Measurements from ENCODE around the gene PLIN3.
A peak's percentile ranks its signal among the peaks of the same experiment; 100 is the strongest.

The PLIN3 gene

DNA sequence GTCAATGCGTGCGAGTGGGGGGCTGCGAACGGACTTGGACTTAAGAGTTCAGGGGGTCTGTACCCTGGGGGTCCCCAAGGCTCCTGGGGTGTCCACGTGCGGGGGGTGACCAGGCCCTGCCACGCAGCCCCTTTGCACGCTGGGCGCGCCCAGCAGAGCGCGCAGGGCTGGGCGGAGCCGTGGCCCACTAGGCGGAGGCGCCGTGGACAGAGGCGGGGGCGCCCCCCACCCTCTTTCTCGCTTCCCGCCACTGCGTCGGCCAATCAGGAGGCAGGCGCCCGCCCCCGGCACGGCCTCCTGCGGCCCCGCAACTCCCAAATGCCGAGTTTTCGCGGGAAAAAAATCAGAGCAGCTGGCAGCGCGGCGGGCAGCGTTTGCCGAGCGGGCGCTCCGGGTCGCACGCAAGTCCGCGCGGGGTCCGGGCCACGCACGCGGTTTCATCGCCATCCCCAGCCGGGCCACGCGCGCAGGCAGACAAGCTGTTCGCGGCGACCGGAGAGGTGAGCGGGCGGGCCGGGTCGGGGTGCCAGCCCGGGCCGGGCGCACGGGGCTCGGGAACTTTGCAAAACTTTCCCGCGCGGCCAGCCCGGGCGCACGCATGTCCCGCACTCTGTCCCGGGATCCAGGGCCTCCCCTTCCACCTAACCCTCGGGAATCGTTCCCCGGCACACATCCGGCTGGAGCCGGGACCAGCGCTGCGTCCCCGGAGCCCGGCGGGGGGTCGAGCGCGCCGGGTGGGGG lies 41.9 kb upstream of the PLIN3 start, which contains the start of gene UHRF1:
UHRF1 (plus strand) TSS at position 346 of the 741 bp plus-strand sequence. CDS start 1,385 bp downstream, outside the sequence.
- peak; percentile 7; the same call in 2 of the 3 replicates for ATAC-seq
- TF ChIP-seq TCF4 (CRISPR knock-in tag; IDR thresholded peaks at IDR 0.05; ENCODE audit: borderline replicate concordance) (no peak), RARB (CRISPR knock-in tag; IDR thresholded peaks at IDR 0.05) (no peak), ISL1 (CRISPR knock-in tag; IDR thresholded peaks at IDR 0.05) (no peak), GLIS3 (CRISPR knock-in tag; IDR thresholded peaks at IDR 0.05) (no peak), PPARA (CRISPR knock-in tag; IDR thresholded peaks at IDR 0.05; ENCODE audit: borderline replicate concordance) (no peak), ZNF8 (CRISPR knock-in tag; IDR thresholded peaks at IDR 0.05) (no peak), CSRNP3 (CRISPR knock-in tag; IDR thresholded peaks at IDR 0.05) (no peak)

- ATAC-seq: no peak
- TF ChIP-seq, protein P1, sequence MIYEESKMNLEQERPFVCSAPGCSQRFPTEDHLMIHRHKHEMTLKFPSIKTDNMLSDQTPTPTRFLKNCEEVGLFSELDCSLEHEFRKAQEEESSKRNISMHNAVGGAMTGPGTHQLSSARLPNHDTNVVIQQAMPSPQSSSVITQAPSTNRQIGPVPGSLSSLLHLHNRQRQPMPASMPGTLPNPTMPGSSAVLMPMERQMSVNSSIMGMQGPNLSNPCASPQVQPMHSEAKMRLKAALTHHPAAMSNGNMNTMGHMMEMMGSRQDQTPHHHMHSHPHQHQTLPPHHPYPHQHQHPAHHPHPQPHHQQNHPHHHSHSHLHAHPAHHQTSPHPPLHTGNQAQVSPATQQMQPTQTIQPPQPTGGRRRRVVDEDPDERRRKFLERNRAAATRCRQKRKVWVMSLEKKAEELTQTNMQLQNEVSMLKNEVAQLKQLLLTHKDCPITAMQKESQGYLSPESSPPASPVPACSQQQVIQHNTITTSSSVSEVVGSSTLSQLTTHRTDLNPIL (CRISPR knock-in tag; IDR thresholded peaks at IDR 0.05; ENCODE audit: low read depth): no peak
- TF ChIP-seq PPARA (CRISPR knock-in tag; IDR thresholded peaks at IDR 0.05; ENCODE audit: borderline replicate concordance) (no peak), OSR1 (CRISPR knock-in tag; IDR thresholded peaks at IDR 0.05) (no peak), GLIS3 (CRISPR knock-in tag; IDR thresholded peaks at IDR 0.05) (no peak), ZFP30 (CRISPR knock-in tag; IDR thresholded peaks at IDR 0.05) (no peak), ZNF8 (CRISPR knock-in tag; IDR thresholded peaks at IDR 0.05) (no peak), ZNF565 (CRISPR knock-in tag; conservative IDR thresholded peaks at IDR 0.05; ENCODE audit: low read depth) (no peak), RARB (CRISPR knock-in tag; IDR thresholded peaks at IDR 0.05) (no peak), ZC3H10 (CRISPR knock-in tag; IDR thresholded peaks at IDR 0.05) (no peak), TCF4 (CRISPR knock-in tag; IDR thresholded peaks at IDR 0.05; ENCODE audit: borderline replicate concordance) (no peak), TOX (CRISPR knock-in tag; IDR thresholded peaks at IDR 0.05; ENCODE audit: borderline replicate concordance) (no peak), ESRRG (CRISPR knock-in tag; IDR thresholded peaks at IDR 0.05) (no peak)
Measured at GRCh38 chr19:4908781-4909155, 41.3 kb upstream of the PLIN3 start.

GRCh38 chr19:4908360-4908759 lies 40.9 kb upstream of the PLIN3 start:
- TF ChIP-seq GLIS3 (CRISPR knock-in tag; IDR thresholded peaks at IDR 0.05) (no peak), ISL1 (CRISPR knock-in tag; IDR thresholded peaks at IDR 0.05) (no peak), ZC3H10 (CRISPR knock-in tag; IDR thresholded peaks at IDR 0.05) (no peak), CSRNP3 (CRISPR knock-in tag; IDR thresholded peaks at IDR 0.05) (no peak), ZNF565 (CRISPR knock-in tag; conservative IDR thresholded peaks at IDR 0.05; ENCODE audit: low read depth) (no peak), TSHZ2 (CRISPR knock-in tag; IDR thresholded peaks at IDR 0.05) (no peak), ZFP3 (CRISPR knock-in tag; IDR thresholded peaks at IDR 0.05) (no peak), ZFP30 (CRISPR knock-in tag; IDR thresholded peaks at IDR 0.05) (no peak)
- ATAC-seq: no peak

DNA sequence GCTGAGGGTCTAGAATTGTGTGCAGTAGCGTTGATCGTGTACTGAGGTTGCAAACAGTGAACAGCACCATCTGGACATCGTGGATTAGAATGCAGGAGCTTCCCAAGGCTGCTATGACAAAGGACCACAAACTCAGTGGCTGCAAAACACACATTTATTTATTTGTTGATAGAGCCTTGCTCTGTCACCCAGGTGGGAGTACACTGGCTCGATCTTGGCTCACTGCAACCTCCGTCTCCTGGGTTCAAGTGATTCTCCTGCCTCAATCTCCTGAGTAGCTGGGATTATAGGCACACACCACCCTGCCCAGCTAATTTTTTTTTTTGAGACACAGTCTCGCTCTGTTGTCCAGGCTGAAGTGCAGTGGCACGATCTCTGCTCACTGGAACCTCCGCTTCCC lies 39.5 kb upstream of the PLIN3 start:
- no peak for ATAC-seq
- no peak for TF ChIP-seq ARNTL (CRISPR knock-in tag; IDR thresholded peaks at IDR 0.05; ENCODE audit: borderline replicate concordance, low read depth)
- TF ChIP-seq ESRRG (CRISPR knock-in tag; IDR thresholded peaks at IDR 0.05): no peak
- no peak for TF ChIP-seq ZFP30 (CRISPR knock-in tag; IDR thresholded peaks at IDR 0.05)
- no peak for TF ChIP-seq CSDC2 (CRISPR knock-in tag; IDR thresholded peaks at IDR 0.05)
- no peak for TF ChIP-seq ZNF8 (CRISPR knock-in tag; IDR thresholded peaks at IDR 0.05)
- TF ChIP-seq POU6F1 (CRISPR knock-in tag; IDR thresholded peaks at IDR 0.05; ENCODE audit: borderline replicate concordance, low read depth): no peak
- TF ChIP-seq CSRNP3 (CRISPR knock-in tag; IDR thresholded peaks at IDR 0.05): no peak
- TF ChIP-seq, protein P1 (CRISPR knock-in tag; IDR thresholded peaks at IDR 0.05; ENCODE audit: low read depth): no peak
- TF ChIP-seq GLIS3 (CRISPR knock-in tag; IDR thresholded peaks at IDR 0.05): no peak
- TF ChIP-seq ZNF565 (CRISPR knock-in tag; conservative IDR thresholded peaks at IDR 0.05; ENCODE audit: low read depth): no peak
- no peak for TF ChIP-seq SNAI2 (CRISPR knock-in tag; IDR thresholded peaks at IDR 0.05)

Measured in SK-N-SH treated with all-trans-retinoic acid at 6 μM for 48 hours (cell line).